GM12878 (cell line): Measurements from ENCODE around the gene MMAA. TPM values are rescaled to one million over a fixed set of nuclear protein-coding genes. Genes with fewer than 3 reads are reported as not detected.

Experiments used
- ATAC-seq: fragments of 200-7000 bp; cut with Tn5 transposase; 3 replicates; pipeline ENCODE4 v1.9.1; 2020; ENCODE audit warnings: mild to moderate bottlenecking, moderate library complexity
- BruUV-seq: library from RNA; stranded (reverse); fragments of 400-500 nt; replicated peaks from 2 replicates; lab custom pipeline; 2021; lab: Mats Ljungman, UMichigan
- CTCF ChIA-PET: fragments of 300-600 bp; sonication (Branson Sonifier 250); formaldehyde crosslinking; extraction: SDS; loops from one replicate; lab custom pipeline; 2021; ENCODE audit warnings: inconsistent platforms; lab: Yijun Ruan, JAX
- POLR2A ChIA-PET: fragments of 350-600 bp; formaldehyde crosslinking; extraction: SDS; loops from one replicate; lab custom pipeline; 2021; ENCODE audit warnings: inconsistent platforms; lab: Charles Lee
- RAD21 ChIA-PET: fragments of 300-600 bp; sonication (Branson Sonifier 250); formaldehyde crosslinking; loops from one replicate; lab custom pipeline; 2023; ENCODE audit warnings: antibody characterized with exemption; ENCODE audit not compliant: unreplicated experiment; lab: Charles Lee
- SMC1A ChIA-PET: fragments of 300-600 bp; sonication (Branson Sonifier 250); formaldehyde crosslinking; loops from one replicate; lab custom pipeline; 2023; ENCODE audit not compliant: unreplicated experiment, uncharacterized antibody; lab: Charles Lee
- DNase-seq: peaks from one replicate; pipeline ENCODE4 v3.0.0-alpha.2; 2011; ENCODE audit warnings: low read depth, low spot score
- FAIRE-seq: peaks from 3 replicates; lab custom pipeline; 2011; peaks lifted over from hg19 to GRCh38; lab: Jason Lieb, UNC
- H2AFZ ChIP-seq: 2 replicates; pipeline ENCODE4 v1.6.0; 2011; ENCODE audit warnings: low read depth, low read length, control low read depth; ENCODE audit not compliant: control insufficient read depth
- H3K27ac ChIP-seq: 2 replicates; pipeline ENCODE4 v1.5.1; 2011; ENCODE audit warnings: control low read depth; ENCODE audit not compliant: control insufficient read depth, insufficient read depth
- H3K27me3 ChIP-seq, 2 experiments: replicated peaks in 1 of 2; 2 replicates each; pipeline versions ENCODE4 v1.6.0 to v1.6.1; 2011; ENCODE audit warnings: low read length in 1 of 2; ENCODE audit not compliant: control insufficient read depth in 2 of 2, insufficient read depth in 2 of 2
- H3K36me3 ChIP-seq, 2 experiments: 2 replicates each; pipeline ENCODE4 v1.5.1; 2011; ENCODE audit warnings: low read length in 1 of 2; ENCODE audit not compliant: control insufficient read depth in 2 of 2, insufficient read depth in 2 of 2
- H3K4me1 ChIP-seq: 2 replicates; pipeline ENCODE4 v1.6.1; 2011; ENCODE audit warnings: mild to moderate bottlenecking, low read length, moderate library complexity, mixed read lengths; ENCODE audit not compliant: control insufficient read depth, insufficient read depth
- H3K4me2 ChIP-seq: 2 replicates; pipeline ENCODE4 v1.6.0; 2011; ENCODE audit warnings: control low read depth; ENCODE audit not compliant: control insufficient read depth, insufficient read depth
- H3K4me3 ChIP-seq: fragments of 200-600 bp; sonication (generic); 2 replicates; pipeline ENCODE4 v1.5.1; 2016
- H3K79me2 ChIP-seq: 2 replicates; pipeline ENCODE4 v1.6.0; 2011; ENCODE audit warnings: low read length; ENCODE audit not compliant: control insufficient read depth, insufficient read depth
- H3K9ac ChIP-seq: 2 replicates; pipeline ENCODE4 v1.8.0; 2011; ENCODE audit warnings: low read length, control low read depth, mixed read lengths; ENCODE audit not compliant: control insufficient read depth, insufficient read depth
- H3K9me3 ChIP-seq: replicated peaks from 3 replicates; pipeline ENCODE4 v1.5.1; 2011; ENCODE audit warnings: mild to moderate bottlenecking, low read length; ENCODE audit not compliant: control insufficient read depth, insufficient read depth
- H4K20me1 ChIP-seq: 2 replicates; pipeline ENCODE4 v1.6.0; 2011; ENCODE audit not compliant: control insufficient read depth, insufficient read depth
- CHD4 ChIP-seq: fragments of 200-600 bp; sonication (generic); IDR thresholded peaks from 2 replicates; pipeline ENCODE4 v1.6.1; 2016; ENCODE audit warnings: mild to moderate bottlenecking
- CREB1 ChIP-seq: IDR thresholded peaks from 2 replicates; pipeline ENCODE4 v1.6.1; 2012; ENCODE audit warnings: low read depth, mild to moderate bottlenecking, inconsistent platforms
- EED ChIP-seq: sonication (generic); IDR thresholded peaks from 2 replicates; pipeline ENCODE4 v1.6.1; 2016; ENCODE audit warnings: antibody characterized with exemption, low read depth
- HDAC2 ChIP-seq: fragments of 200-600 bp; sonication (generic); IDR thresholded peaks from 2 replicates; pipeline ENCODE4 v1.6.1; 2017
- IKZF2 ChIP-seq, 2 experiments: fragments of 450-650 bp; IDR thresholded peaks; 2 replicates each; pipeline ENCODE4 v1.6.1; 2017; ENCODE audit warnings: mild to moderate bottlenecking in 2 of 2, moderate library complexity in 2 of 2
- MTA2 ChIP-seq: fragments of 450-650 bp; IDR thresholded peaks from 2 replicates; pipeline ENCODE4 v1.6.1; 2016; ENCODE audit warnings: low read depth, mild to moderate bottlenecking, moderate library complexity
- MYB ChIP-seq: fragments of 150-350 bp; IDR thresholded peaks from 2 replicates; pipeline ENCODE4 v1.6.1; 2014; ENCODE audit warnings: mild to moderate bottlenecking, low read depth, low read length, borderline replicate concordance
- POLR2A ChIP-seq: IDR thresholded peaks from 2 replicates; pipeline ENCODE4 v1.6.1; 2011; ENCODE audit warnings: low read depth, mild to moderate bottlenecking, low read length
- RFX5 ChIP-seq: IDR thresholded peaks from 2 replicates; pipeline ENCODE4 v1.6.1; 2011; ENCODE audit warnings: low read depth, low read length, improper control_type of control experiment
- SPI1 ChIP-seq: IDR thresholded peaks from 2 replicates; pipeline ENCODE4 v1.6.1; 2011; ENCODE audit warnings: low read depth, mild to moderate bottlenecking, low read length, moderate library complexity, borderline replicate concordance; ENCODE audit not compliant: insufficient read depth
- WGBS: methylation state at CpG from one replicate; pipeline ENCODE4 v1.1.6; 2016; ENCODE audit warnings: low lambda C conversion rate; ENCODE audit not compliant: insufficient replicate concordance, insufficient coverage; ENCODE audit errors: missing lambda C conversion rate; 5-methylcytosine and 5-hydroxymethylcytosine counted together
- in situ Hi-C: fragments of 300-500 bp; cut with MboI; formaldehyde crosslinking; loops from 9 replicates; pipeline ENCODE4 v1.14.3; 2018; ENCODE audit warnings: mixed read lengths
- intact Hi-C: fragments of 100-400 bp; cut with micrococcal nuclease; formaldehyde crosslinking; loops from one replicate; pipeline ENCODE4 v1.14.2; 2022; ENCODE audit not compliant: unreplicated experiment
- polyA plus RNA-seq, 11 experiments: library from polyadenylated mRNA; depleted of rRNA in 4 of 11; unstranded in 6 of 11; stranded (reverse) in 5 of 11; fragments of >200 nt; fragmentation: Nextera tagmentation in 4 of 11; fragmentation: Illumina TruSeq in 1 of 11; extraction: Ambion mirVana in 4 of 11; extraction: Trizol in 1 of 11; gene quantifications; 1 replicate in 1 of 11; 2 replicates in 10 of 11; pipeline versions ENCODE4 v1.2.1 to v1.2.3, GENCODE V29; 2011 to 2016; ENCODE audit warnings: inconsistent platforms in 2 of 11, missing spikeins in 2 of 11, low read depth in 1 of 11
- total RNA-seq, 4 experiments: library from RNA; depleted of rRNA in 3 of 4; stranded (reverse); fragments of >200 nt in 3 of 4; fragmentation: Illumina TruSeq in 1 of 4; extraction: Trizol in 1 of 4; gene quantifications; 2 replicates each; pipeline versions ENCODE4 v1.2.1 to v1.2.3, GENCODE V29; 2013 to 2021
- TF ChIP-seq, protein P1 (sequence below): fragments of 450-650 bp; IDR thresholded peaks from 2 replicates; pipeline ENCODE4 v1.6.1; 2017; ENCODE audit warnings: borderline replicate concordance
- TF ChIP-seq, protein P2 (sequence below): fragments of 450-650 bp; IDR thresholded peaks from 2 replicates; pipeline ENCODE4 v1.6.1; 2016; ENCODE audit warnings: mild to moderate bottlenecking

MMAA gene
- total and polyA plus RNA-seq, 10 of the 15 experiments (the other 5 are each of a cell fraction or from before 2014, with no cell fraction given): 4.5 to 22.6 (median 11.8) TPM

DNA sequence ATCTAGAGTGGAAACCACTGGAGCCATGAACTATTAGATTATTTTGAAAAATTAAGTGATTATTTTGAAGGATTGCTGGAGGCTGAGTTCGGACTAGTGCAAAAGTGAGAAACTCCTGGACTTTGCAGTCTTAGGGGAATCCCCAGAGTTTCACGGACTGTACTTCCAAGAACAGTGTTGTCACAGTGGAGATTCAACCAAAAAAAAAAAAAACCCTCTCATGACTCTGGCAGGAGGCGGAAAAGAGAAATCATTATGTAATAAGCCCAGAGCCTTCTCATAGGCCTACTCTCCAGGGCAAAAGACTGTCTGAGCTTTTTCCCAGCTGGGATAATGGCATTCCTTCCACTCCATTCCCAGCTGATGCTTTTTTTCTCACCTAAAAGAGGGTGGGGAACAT, 44.0 kb downstream of the MMAA start:
- no peak for FAIRE-seq
- ChIA-PET POLR2A (interaction anchor here (0.7 kb wide), 1 partner anchor 170 kb away, joined by 3 read pairs; no protein-coding TSS in a partner anchor), SMC1A (no interaction called here), CTCF (no interaction called here), RAD21 (no interaction called here)
- Histone ChIP-seq H3K4me1 (no peaks in the 10 kb centered on the region), H3K79me2 (no peaks in the 10 kb centered on the region), H3K27me3 (no peaks in the 10 kb centered on the region), H3K9me3 (no peaks in the 10 kb centered on the region), H3K9ac (no peak overlapping the region), H3K4me3 (no peak overlapping the region), H4K20me1 (no peaks in the 10 kb centered on the region), H3K27ac (no peak overlapping the region), H2AFZ (no peak overlapping the region), H3K36me3 (no peaks in the 10 kb centered on the region), H3K4me2 (no peak overlapping the region)
- WGBS: 100% methylated on average over 3 of the region's 3 CpGs
- DNase-seq: no peak
- in situ Hi-C loops (no loop called here), intact Hi-C loops (no loop called here)
- no peak for ATAC-seq
- no peak for TF ChIP-seq EED
- TF ChIP-seq, protein P1, sequence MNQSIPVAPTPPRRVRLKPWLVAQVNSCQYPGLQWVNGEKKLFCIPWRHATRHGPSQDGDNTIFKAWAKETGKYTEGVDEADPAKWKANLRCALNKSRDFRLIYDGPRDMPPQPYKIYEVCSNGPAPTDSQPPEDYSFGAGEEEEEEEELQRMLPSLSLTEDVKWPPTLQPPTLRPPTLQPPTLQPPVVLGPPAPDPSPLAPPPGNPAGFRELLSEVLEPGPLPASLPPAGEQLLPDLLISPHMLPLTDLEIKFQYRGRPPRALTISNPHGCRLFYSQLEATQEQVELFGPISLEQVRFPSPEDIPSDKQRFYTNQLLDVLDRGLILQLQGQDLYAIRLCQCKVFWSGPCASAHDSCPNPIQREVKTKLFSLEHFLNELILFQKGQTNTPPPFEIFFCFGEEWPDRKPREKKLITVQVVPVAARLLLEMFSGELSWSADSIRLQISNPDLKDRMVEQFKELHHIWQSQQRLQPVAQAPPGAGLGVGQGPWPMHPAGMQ: no peak
- no TSS peak for BruUV-seq

DNA sequence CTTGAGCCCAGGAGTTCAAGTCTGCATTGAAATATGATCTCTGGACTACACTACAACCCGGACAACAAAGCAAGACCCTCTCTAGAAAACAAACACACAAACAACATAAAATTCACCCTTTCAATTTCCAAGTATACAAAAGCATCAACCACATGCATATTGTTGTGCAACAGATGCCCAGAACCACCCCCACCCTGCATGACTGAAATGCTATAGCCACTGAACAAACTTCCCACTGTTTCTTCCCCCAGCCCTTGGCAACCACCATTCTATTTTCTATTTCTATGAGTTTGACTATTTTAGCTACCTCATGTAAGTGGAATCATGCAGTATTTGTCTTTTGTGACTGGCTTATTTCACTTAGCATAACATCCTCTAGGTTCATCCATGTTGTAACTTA, 46.6 kb downstream of the MMAA start:
- no peaks in the 10 kb centered on the region for H3K4me1 ChIP-seq
- WGBS: 62% methylated on average over 1 of the region's 1 CpG
- no peak overlapping the region for H2AFZ ChIP-seq
- no peaks in the 10 kb centered on the region for H4K20me1 ChIP-seq
- POLR2A ChIA-PET: no interaction called here
- in situ Hi-C loops: no loop called here
- RAD21 ChIA-PET: no interaction called here
- ATAC-seq: no peak
- H3K9ac ChIP-seq: no peak overlapping the region
- intact Hi-C loops: no loop called here
- no peak overlapping the region for H3K4me3 ChIP-seq
- SMC1A ChIA-PET: no interaction called here
- H3K9me3 ChIP-seq: no peaks in the 10 kb centered on the region
- H3K79me2 ChIP-seq: no peaks in the 10 kb centered on the region
- CTCF ChIA-PET: no interaction called here
- no peaks in the 10 kb centered on the region for H3K36me3 ChIP-seq
- no peak overlapping the region for H3K27ac ChIP-seq
- no peak overlapping the region for H3K4me2 ChIP-seq
- FAIRE-seq: no peak
- H3K27me3 ChIP-seq: no peaks in the 10 kb centered on the region
- no peak for DNase-seq
- BruUV-seq: no TSS peak
- TF ChIP-seq MTA2 (no peak), MYB (no peak), IKZF2 (IDR thresholded peaks at IDR 0.05) (no peak), RFX5 (no peak), SPI1 (no peak), POLR2A (no peak), HDAC2 (no peak), CHD4 (no peak), CREB1 (no peak)
- TF ChIP-seq, protein P2, sequence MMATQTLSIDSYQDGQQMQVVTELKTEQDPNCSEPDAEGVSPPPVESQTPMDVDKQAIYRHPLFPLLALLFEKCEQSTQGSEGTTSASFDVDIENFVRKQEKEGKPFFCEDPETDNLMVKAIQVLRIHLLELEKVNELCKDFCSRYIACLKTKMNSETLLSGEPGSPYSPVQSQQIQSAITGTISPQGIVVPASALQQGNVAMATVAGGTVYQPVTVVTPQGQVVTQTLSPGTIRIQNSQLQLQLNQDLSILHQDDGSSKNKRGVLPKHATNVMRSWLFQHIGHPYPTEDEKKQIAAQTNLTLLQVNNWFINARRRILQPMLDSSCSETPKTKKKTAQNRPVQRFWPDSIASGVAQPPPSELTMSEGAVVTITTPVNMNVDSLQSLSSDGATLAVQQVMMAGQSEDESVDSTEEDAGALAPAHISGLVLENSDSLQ: no peak
